BJ (cell line): ENCODE data around the gene MPPED1. TPM values are rescaled to one million over a fixed set of nuclear protein-coding genes. Genes with fewer than 3 reads are reported as not detected.

Experiments
- CTCF ChIA-PET: fragments of 350-600 bp; formaldehyde crosslinking; extraction: SDS; loops from one replicate; lab custom pipeline; 2021; ENCODE audit warnings: antibody characterized with exemption, inconsistent platforms; lab: Yijun Ruan, JAX
- POLR2A ChIA-PET: fragments of 300-600 bp; sonication (Branson Sonifier 250); formaldehyde crosslinking; extraction: SDS; loops from one replicate; lab custom pipeline; 2021; ENCODE audit warnings: antibody characterized with exemption; lab: Charles Lee
- DNase-seq: peaks from one replicate; pipeline ENCODE4 v3.0.0-alpha.2; 2011; ENCODE audit warnings: low read depth
- H3K27me3 ChIP-seq: 2 replicates; pipeline ENCODE4 v1.6.0; 2011; ENCODE audit warnings: low read length; ENCODE audit not compliant: control insufficient read depth, insufficient read depth
- H3K36me3 ChIP-seq: 2 replicates; pipeline ENCODE4 v1.5.1; 2011; ENCODE audit warnings: low read length; ENCODE audit not compliant: control insufficient read depth, insufficient read depth
- H3K4me3 ChIP-seq: 2 replicates; pipeline ENCODE4 v1.5.1; 2011; ENCODE audit warnings: low read depth, mild to moderate bottlenecking, control low read depth, low read length
- CTCF ChIP-seq: IDR thresholded peaks from 2 replicates; pipeline ENCODE4 v1.5.1; 2011; ENCODE audit warnings: low read depth, mild to moderate bottlenecking, control low read depth, inconsistent platforms, low read length, moderate library complexity; ENCODE audit not compliant: insufficient read depth
- polyA plus RNA-seq: library from polyadenylated mRNA; depleted of rRNA; stranded (reverse); fragments of >200 nt; gene quantifications from 2 replicates; pipeline ENCODE4 v1.2.3, GENCODE V29; 2011

Gene MPPED1
- polyA plus RNA-seq, 1 experiment, result not detected

GRCh38 chr22:43370036-43370435 is 41.8 kb upstream of the MPPED1 start:
- no peak for TF ChIP-seq CTCF
- CTCF ChIA-PET, result interaction anchor here (1.2 to 1.4 kb wide), 2 partner anchors 23 to 97 kb away, joined by 4 read pairs; no protein-coding TSS in a partner anchor
- POLR2A ChIA-PET, result no interaction called here
- DNase-seq, result no peak
- peaks cover 3% of the 10 kb centered on the region for H3K27me3 ChIP-seq
- H3K36me3 ChIP-seq, result no peaks in the 10 kb centered on the region
- H3K4me3 ChIP-seq, result no peak overlapping the region

- no peak for DNase-seq
- H3K36me3 ChIP-seq, result no peaks in the 10 kb centered on the region
- POLR2A ChIA-PET, result no interaction called here
- no peaks in the 10 kb centered on the region for H3K27me3 ChIP-seq
- H3K4me3 ChIP-seq, result no peak overlapping the region
- TF ChIP-seq CTCF, result no peak
- CTCF ChIA-PET, result no interaction called here
Observed at GRCh38 chr22:43375951-43376455, 35.8 kb upstream of the MPPED1 start.

GRCh38 chr22:43376765-43377547 is 34.9 kb upstream of the MPPED1 start:
- DNase-seq, result no peak
- CTCF ChIA-PET, result interaction anchor here (0.8 to 1.9 kb wide), 2 partner anchors 31 to 145 kb away, joined by 5 to 8 read pairs; no protein-coding TSS in a partner anchor

GRCh38 chr22:43377548-43377895 is 34.3 kb upstream of the MPPED1 start:
- DNase-seq, result no peak
- ChIA-PET CTCF (interaction anchor here (0.8 to 12.7 kb wide), 3 partner anchors 32 to 146 kb away, joined by 5 to 215 read pairs (median 8); no protein-coding TSS in a partner anchor), POLR2A (no interaction called here)
- Histone ChIP-seq H3K4me3 (no peak overlapping the region), H3K27me3 (peaks cover 2% of the 10 kb centered on the region), H3K36me3 (no peaks in the 10 kb centered on the region)
- no peak for TF ChIP-seq CTCF

More at GRCh38 chr22:43376765-43377547, 34.9 kb upstream of the MPPED1 start:
- no peaks in the 10 kb centered on the region for H3K36me3 ChIP-seq
- H3K4me3 ChIP-seq, result no peak overlapping the region
- peaks cover 2% of the 10 kb centered on the region for H3K27me3 ChIP-seq
- POLR2A ChIA-PET, result no interaction called here
- TF ChIP-seq CTCF, result no peak
